Colonic mucosa (tissue), 4 donors: ENCODE measurements around the gene E2F3. TPM values are rescaled to one million over a fixed set of nuclear protein-coding genes. Genes with fewer than 3 reads are reported as not detected.

ENCODE experiments used
- DNase-seq: peaks from one replicate; pipeline ENCODE4 v3.0.0-alpha.2; 2020
- H3K27ac ChIP-seq: fragments of 200-600 bp; one replicate; pipeline ENCODE4 v1.8.0; 2021
- H3K27me3 ChIP-seq: fragments of 200-600 bp; one replicate; pipeline ENCODE4 v1.8.0; 2021
- H3K36me3 ChIP-seq: fragments of 200-600 bp; one replicate; pipeline ENCODE4 v1.8.0; 2021
- H3K4me1 ChIP-seq: fragments of 200-600 bp; one replicate; pipeline ENCODE4 v1.8.0; 2021; ENCODE audit warnings: mild to moderate bottlenecking
- H3K4me3 ChIP-seq: fragments of 200-600 bp; one replicate; pipeline ENCODE4 v1.8.0; 2021
- H3K9ac ChIP-seq, 2 donors: one replicate each; pipeline ENCODE4 v1.7.0; 2013; ENCODE audit warnings: control low read depth in 2 of 2, low read depth in 2 of 2, low read length in 2 of 2
- H3K9me3 ChIP-seq: fragments of 200-600 bp; one replicate; pipeline ENCODE4 v1.8.0; 2021
- CTCF ChIP-seq: fragments of 200-600 bp; IDR thresholded peaks from one replicate; pipeline ENCODE4 v1.8.0; 2022; ENCODE audit warnings: antibody characterized with exemption, mild to moderate bottlenecking
- intact Hi-C: fragments of 100-400 bp; cut with DNase I; formaldehyde crosslinking; loops from one replicate; pipeline ENCODE4 v1.14.1; 2022
- total RNA-seq, 2 donors: library from RNA; stranded (reverse); fragmentation: NEBNext Ultra II Directional in 1 of 2; extraction: Animal tissue kit (Norgen Biotek cat#: 25700) in 1 of 2; gene quantifications; one replicate each; pipeline ENCODE4 v1.2.1, GENCODE V29; 2021
- donor health status: healthy.
- donor health status: DM: no; HTN: no; CAD: no.
- donor health status: DM: no; HTN: no; CAD: no.

The E2F3 gene
- total RNA-seq, 2 donors from 2014 or later = 10.0 to 11.2 TPM

DNA sequence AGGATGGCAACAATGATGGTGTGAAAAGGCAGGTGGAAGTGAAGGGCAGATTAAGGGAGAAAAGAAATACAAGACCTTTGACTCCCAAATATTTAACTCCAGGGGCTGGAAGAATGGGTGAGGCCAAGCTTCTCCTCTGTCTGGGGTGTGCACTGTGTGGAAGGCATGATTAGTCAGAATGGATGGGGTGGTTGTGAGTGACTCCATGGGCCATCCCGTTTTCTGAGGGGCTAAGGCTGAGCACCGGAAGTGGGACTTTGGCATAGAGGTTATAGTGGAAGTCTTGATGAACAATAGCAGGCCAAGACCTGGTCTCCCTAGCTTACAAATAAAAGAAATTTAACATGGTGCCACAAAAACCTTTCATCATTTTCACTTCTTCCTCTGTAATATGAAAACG lies 12.1 kb downstream of the E2F3 start:
- no peak for TF ChIP-seq CTCF
- Histone ChIP-seq H3K36me3 (no peaks in the 10 kb centered on the region), H3K27ac (no peak overlapping the region), H3K4me1 (peaks cover 13% of the 10 kb centered on the region), H3K9me3 (no peaks in the 10 kb centered on the region), H3K27me3 (no peaks in the 10 kb centered on the region), H3K4me3 (no peak overlapping the region), H3K9ac (no peak overlapping the region)
- intact Hi-C loops = no loop called here
- DNase-seq = no peak

DNA sequence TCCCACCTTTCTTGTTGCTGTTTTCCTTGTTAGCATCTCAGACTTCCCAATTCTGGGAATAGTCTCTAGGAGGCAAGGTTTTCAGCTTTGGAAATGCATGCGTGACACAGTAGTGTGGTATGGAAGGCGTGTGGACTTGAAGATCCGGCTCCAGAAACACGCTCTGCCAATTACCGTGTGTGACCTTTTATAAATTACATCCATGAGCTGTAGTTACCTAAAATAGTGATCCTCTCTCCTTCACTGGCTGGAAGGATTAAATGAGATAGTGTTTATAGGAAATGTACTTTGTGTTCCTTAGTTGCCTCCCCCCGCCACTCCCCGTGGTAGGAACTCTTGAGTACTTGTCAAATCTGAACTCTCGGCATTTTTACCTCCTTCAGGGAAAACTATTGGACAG lies 13.0 kb downstream of the E2F3 start:
- Histone ChIP-seq H3K27ac (no peak overlapping the region), H3K9me3 (no peaks in the 10 kb centered on the region), H3K27me3 (no peaks in the 10 kb centered on the region), H3K9ac (no peak overlapping the region), H3K4me3 (no peak overlapping the region), H3K4me1 (peaks cover 13% of the 10 kb centered on the region), H3K36me3 (no peaks in the 10 kb centered on the region)
- DNase-seq = no peak
- intact Hi-C loops = no loop called here
- no peak for TF ChIP-seq CTCF

DNA sequence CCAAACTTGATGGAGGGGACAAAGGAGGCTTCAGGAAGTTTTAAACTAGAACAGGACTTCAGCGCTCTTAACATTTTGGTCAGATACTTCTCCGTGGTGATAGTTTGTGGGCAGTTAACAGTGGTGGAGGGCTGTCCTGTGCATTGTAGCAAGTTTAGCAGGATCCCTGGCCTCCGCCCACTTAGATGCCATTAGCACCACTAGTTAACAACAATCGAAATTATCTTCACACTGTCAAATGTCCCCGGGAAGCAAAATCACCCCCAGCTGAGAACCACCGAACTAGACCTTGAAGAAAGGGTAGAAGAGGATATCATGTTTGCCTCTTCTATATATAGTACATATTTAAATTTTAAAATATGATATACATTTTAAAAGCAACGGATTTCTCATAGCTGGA lies 13.6 kb downstream of the E2F3 start:
- H3K9ac ChIP-seq = no peak overlapping the region
- H3K4me1 ChIP-seq = peaks cover 13% of the 10 kb centered on the region
- H3K9me3 ChIP-seq = no peaks in the 10 kb centered on the region
- no peaks in the 10 kb centered on the region for H3K36me3 ChIP-seq
- H3K27ac ChIP-seq = no peak overlapping the region
- no peak for TF ChIP-seq CTCF
- H3K4me3 ChIP-seq = no peak overlapping the region
- intact Hi-C loops = no loop called here
- no peaks in the 10 kb centered on the region for H3K27me3 ChIP-seq
- no peak for DNase-seq

- no peaks in the 10 kb centered on the region for H3K36me3 ChIP-seq
- no peak for DNase-seq
- no peaks in the 10 kb centered on the region for H3K27me3 ChIP-seq
- TF ChIP-seq CTCF = no peak
- peaks cover 13% of the 10 kb centered on the region for H3K4me1 ChIP-seq
- H3K9ac ChIP-seq = peak overlapping the region in 1 of 2 donors; percentile 48
- H3K9me3 ChIP-seq = no peaks in the 10 kb centered on the region
- intact Hi-C loops = no loop called here
- no peak overlapping the region for H3K4me3 ChIP-seq
- peak overlapping the region; percentile 65 for H3K27ac ChIP-seq
Measured at GRCh38 chr6:20415712-20416454, 14.2 kb downstream of the E2F3 start.

- intact Hi-C loops = no loop called here
- TF ChIP-seq CTCF = no peak
- Histone ChIP-seq H3K27ac (peak overlapping the region; percentile 65), H3K36me3 (no peaks in the 10 kb centered on the region), H3K27me3 (no peaks in the 10 kb centered on the region), H3K4me3 (no peak overlapping the region), H3K9me3 (no peaks in the 10 kb centered on the region), H3K4me1 (peaks cover 13% of the 10 kb centered on the region), H3K9ac (no peak overlapping the region)
- DNase-seq = no peak
Measured at GRCh38 chr6:20416567-20417345, 15.1 kb downstream of the E2F3 start.
